ENCODE measurements around the gene SPRED1. TPM values are rescaled to one million over a fixed set of nuclear protein-coding genes. Genes with fewer than 3 reads are reported as not detected.

The SPRED1 gene
- total and polyA plus RNA-seq, 10 of the 15 experiments (the other 5 are each of a cell fraction or from before 2014, with no cell fraction given) = 0.08 to 2.6 (median 0.22) TPM

DNA sequence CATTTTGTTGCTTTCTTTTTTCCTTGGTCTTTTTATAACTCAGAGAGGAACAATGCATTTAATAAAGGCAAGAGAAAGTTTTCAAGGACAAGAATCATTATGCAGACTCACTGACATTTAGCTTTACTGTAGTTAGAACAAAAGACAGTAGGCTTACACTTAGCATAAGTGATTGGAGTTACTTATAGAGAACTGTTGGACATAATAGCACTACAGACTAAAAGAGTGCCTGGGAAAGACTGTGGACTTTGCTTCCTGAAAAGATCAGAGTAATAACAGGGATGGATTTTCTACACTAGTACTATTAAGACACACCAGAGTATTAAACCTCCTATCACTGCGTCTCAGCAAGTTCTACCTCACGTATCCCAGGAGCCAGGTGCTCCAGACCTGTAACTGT is 39.3 kb upstream of the SPRED1 start (continued):
- TF ChIP-seq GATAD2B (conservative IDR thresholded peaks at IDR 0.05; ENCODE audit: low read depth) = no peak
- no peak for TF ChIP-seq FOXK2 (IDR thresholded peaks at IDR 0.05)

DNA sequence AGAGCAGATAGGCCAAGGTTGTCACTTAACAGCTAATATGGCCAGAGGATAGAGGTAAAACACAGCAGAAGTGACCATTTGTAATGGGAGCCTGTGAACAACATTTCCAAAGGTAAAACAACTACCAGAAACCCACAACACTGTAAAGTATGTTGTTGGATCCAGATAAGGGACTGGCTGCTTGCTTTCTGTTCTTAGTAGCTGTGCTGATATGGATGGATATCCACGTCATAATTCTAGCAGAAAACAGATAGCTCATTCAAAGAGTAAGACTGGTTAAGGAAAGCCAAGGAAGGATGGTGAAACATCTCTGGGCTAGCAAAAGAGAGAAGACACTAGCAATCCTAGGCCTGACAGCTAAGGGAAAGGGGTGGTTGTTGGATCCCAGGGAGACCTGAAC is 36.9 kb upstream of the SPRED1 start:
- H4K20me1 ChIP-seq (ENCODE audit: control insufficient read depth, insufficient read depth) = no peaks in the 10 kb centered on the region
- no TSS peak for BruUV-seq (replicated peaks)
- intact Hi-C loops (cut with micrococcal nuclease; ENCODE audit: unreplicated experiment) = no loop called here
- TF ChIP-seq, protein P1, sequence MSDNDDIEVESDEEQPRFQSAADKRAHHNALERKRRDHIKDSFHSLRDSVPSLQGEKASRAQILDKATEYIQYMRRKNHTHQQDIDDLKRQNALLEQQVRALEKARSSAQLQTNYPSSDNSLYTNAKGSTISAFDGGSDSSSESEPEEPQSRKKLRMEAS (IDR thresholded peaks at IDR 0.05; ENCODE audit: low read depth, low read length) = no peak
- no peak for TF ChIP-seq SPI1 (IDR thresholded peaks at IDR 0.05; ENCODE audit: borderline replicate concordance, insufficient read depth, low read depth, low read length)
- TF ChIP-seq, protein P2, sequence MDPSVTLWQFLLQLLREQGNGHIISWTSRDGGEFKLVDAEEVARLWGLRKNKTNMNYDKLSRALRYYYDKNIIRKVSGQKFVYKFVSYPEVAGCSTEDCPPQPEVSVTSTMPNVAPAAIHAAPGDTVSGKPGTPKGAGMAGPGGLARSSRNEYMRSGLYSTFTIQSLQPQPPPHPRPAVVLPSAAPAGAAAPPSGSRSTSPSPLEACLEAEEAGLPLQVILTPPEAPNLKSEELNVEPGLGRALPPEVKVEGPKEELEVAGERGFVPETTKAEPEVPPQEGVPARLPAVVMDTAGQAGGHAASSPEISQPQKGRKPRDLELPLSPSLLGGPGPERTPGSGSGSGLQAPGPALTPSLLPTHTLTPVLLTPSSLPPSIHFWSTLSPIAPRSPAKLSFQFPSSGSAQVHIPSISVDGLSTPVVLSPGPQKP (IDR thresholded peaks at IDR 0.05; ENCODE audit: low read depth, low read length) = no peak
- no peak for TF ChIP-seq NBN (IDR thresholded peaks at IDR 0.05)
- TF ChIP-seq IRF4 (IDR thresholded peaks at IDR 0.05; ENCODE audit: low read depth, low read length) = no peak
- TF ChIP-seq STAT1 (conservative IDR thresholded peaks at IDR 0.05) = no peak
- TF ChIP-seq SREBF1 (IDR thresholded peaks at IDR 0.05; ENCODE audit: low read length) = no peak
- no peak for TF ChIP-seq NFXL1 (IDR thresholded peaks at IDR 0.05; ENCODE audit: borderline replicate concordance)
- no peak for TF ChIP-seq JUND (IDR thresholded peaks at IDR 0.05; ENCODE audit: low read depth, low read length)
- no peaks in the 10 kb centered on the region for H3K4me1 ChIP-seq (ENCODE audit: control insufficient read depth, insufficient read depth, low read length)
- H3K36me3 ChIP-seq (ENCODE audit: control insufficient read depth in 2 of 2, insufficient read depth in 2 of 2, low read length in 1 of 2) = no peaks in the 10 kb centered on the region
- in situ Hi-C loops (cut with MboI) = no loop called here
- H3K9me3 ChIP-seq (replicated peaks; ENCODE audit: control insufficient read depth, insufficient read depth, low read length) = no peaks in the 10 kb centered on the region
- ChIA-PET CTCF (interaction anchor here (0.5 to 1.1 kb wide), 3 partner anchors 15 to 237 kb away, joined by 3 read pairs; no protein-coding TSS in a partner anchor), RAD21 (ENCODE audit: unreplicated experiment) (no interaction called here), SMC1A (ENCODE audit: uncharacterized antibody, unreplicated experiment) (interaction anchor here (0.5 to 1.5 kb wide), 6 partner anchors 9 to 1363 kb away, joined by 3 to 4 read pairs (median 3); no protein-coding TSS in a partner anchor), POLR2A (interaction anchor here (0.6 kb wide), 1 partner anchor 71 kb away, joined by 4 read pairs; no protein-coding TSS in a partner anchor)
- no peak overlapping the region for H3K27ac ChIP-seq (ENCODE audit: control insufficient read depth, insufficient read depth)
- no peaks in the 10 kb centered on the region for H3K79me2 ChIP-seq (ENCODE audit: control insufficient read depth, insufficient read depth, low read length)
- no peak overlapping the region for H3K9ac ChIP-seq (ENCODE audit: control insufficient read depth, insufficient read depth, low read length)
- H3K4me2 ChIP-seq (ENCODE audit: control insufficient read depth, insufficient read depth) = no peak overlapping the region
- ATAC-seq (no peak), FAIRE-seq (no peak), DNase-seq (ENCODE audit: low read depth, low spot score) (no peak)
- H2AFZ ChIP-seq (ENCODE audit: control insufficient read depth, low read depth, low read length) = no peak overlapping the region
- WGBS (ENCODE audit: insufficient coverage, insufficient replicate concordance, low lambda C conversion rate, missing lambda C conversion rate) = 11% methylated on average over 1 of the region's 1 CpG
- no peaks in the 10 kb centered on the region for H3K27me3 ChIP-seq (replicated peaks in 1 of 2; ENCODE audit: control insufficient read depth in 2 of 2, insufficient read depth in 2 of 2, low read length in 1 of 2)
- no peak overlapping the region for H3K4me3 ChIP-seq
